Renal cortex interstitium (tissue), 11 donors: ENCODE measurements around the gene PROS1. TPM values are rescaled to one million over a fixed set of nuclear protein-coding genes. Genes with fewer than 3 reads are reported as not detected.
"Not testable (repeated sequence)": the region's sequence is repeated elsewhere in the genome, so short reads cannot be mapped to it uniquely, and the experiment has no call there.

Source experiments
- DNase-seq, 11 donors: peaks; one replicate each; pipeline ENCODE4 v3.0.0-alpha.2; 2013; ENCODE audit warnings: low read depth in 9 of 11, low spot score in 4 of 11; ENCODE audit errors: extremely low read depth in 1 of 11
- polyA plus RNA-seq, 3 donors: library from polyadenylated mRNA; unstranded; fragments of 120-200 nt; gene quantifications; one replicate each; pipeline ENCODE4 v1.2.1, GENCODE V29; 2013; ENCODE audit not compliant: insufficient read length in 3 of 3

Gene PROS1
- polyA plus RNA-seq, 3 donors: 37.3 to 46.7 (median 41.7) TPM

DNA sequence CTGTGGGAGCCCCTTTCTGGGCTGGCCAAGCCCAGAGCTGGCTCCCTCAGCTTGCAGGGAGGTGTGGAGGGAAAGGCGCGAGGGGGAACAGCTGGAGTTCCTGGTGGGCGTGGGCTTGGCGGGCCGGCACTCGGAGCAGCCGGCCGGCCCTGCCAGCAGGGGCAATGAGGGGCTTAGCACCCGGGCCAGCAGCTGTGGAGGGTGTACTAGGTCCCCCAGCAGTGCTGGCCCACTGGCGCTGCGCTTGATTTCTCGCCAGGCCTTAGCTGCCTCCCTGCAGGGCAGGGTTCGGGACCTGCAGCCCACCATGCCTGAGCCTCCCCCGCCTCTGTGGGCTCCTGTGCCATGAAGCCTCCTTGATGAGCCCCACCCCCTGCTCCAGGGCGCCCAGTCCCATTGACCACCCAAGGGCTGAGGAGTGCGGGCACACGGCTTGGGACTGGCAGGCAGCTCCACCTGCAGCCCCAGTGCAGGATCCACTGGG lies 56.1 kb downstream of the PROS1 start:
- not testable (repeated sequence) for DNase-seq

DNA sequence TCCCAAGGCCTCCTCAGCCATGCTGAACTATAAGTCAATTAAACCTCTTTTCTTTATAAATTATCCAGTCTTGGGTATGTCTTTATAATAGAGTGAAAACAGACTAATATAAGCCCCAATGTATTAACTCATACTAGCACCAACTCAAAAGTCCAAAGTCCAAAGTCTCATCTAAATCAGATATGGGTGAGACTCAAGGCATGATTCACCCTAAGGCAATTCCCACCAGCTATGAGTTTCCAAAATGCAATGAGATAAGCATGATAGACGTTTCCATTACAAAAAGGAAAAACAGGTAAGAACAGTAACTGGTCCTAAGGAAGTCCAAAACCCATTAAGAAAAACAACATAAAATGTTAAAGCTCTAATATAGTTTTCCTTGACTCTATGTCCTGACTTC lies 60.1 kb downstream of the PROS1 start:
- DNase-seq: not testable (repeated sequence)

DNA sequence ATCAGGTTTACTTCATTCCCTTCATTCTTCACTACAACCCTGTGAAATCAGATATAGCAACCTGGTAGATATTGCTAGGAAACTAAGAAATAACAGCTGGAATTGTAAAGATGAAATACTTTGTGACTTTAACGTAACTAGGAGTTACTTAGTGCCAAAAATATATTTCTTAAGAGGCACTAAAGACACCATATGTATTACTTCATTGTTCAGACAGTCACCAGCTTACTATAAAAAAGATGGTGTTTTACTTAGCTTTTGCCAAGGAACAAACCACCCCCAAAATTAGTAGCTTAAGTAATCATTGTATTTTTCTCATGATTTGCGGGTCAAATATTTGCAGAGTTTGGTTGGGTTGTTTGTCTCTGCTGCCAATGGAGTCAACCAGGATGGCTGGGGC lies 62.5 kb downstream of the PROS1 start:
- DNase-seq: no peak

DNA sequence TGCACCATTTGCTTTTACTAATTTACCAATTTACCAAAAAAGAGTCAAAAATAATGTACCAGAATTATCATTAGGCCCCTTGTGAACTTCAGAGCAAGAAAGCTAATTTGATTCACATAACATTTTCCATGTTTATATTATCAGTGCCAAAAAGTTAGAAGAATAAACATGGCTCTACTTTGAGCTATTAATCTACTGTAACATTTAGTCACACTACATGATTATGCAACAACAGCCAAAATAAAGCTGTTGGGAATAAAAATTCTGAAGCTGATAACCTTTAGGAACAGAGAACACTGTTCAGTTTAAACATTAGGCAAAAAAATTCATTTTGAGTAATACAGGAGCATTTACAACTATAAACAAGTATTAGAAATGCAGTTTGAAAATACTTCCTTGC lies 63.6 kb downstream of the PROS1 start:
- no peak for DNase-seq

DNA sequence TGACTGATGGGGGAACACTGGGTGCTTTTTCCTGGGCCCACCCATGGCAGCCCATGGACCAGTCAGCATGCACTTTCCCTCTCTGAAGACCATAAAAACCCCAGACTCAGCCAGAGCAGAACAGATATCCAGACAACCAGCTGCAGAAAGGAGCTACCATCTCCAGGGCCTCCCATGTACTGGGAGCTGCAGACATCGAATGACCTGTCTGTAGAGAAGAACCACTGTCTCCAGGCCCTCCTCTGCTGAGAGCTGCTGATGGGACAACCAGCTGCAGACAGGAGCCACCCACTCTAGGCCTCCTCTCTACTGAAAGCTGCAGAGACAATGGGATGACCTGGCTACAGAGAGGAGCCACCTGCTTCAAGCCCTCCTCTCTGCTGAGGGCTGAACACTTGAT lies 66.6 kb downstream of the PROS1 start:
- DNase-seq: no peak

DNA sequence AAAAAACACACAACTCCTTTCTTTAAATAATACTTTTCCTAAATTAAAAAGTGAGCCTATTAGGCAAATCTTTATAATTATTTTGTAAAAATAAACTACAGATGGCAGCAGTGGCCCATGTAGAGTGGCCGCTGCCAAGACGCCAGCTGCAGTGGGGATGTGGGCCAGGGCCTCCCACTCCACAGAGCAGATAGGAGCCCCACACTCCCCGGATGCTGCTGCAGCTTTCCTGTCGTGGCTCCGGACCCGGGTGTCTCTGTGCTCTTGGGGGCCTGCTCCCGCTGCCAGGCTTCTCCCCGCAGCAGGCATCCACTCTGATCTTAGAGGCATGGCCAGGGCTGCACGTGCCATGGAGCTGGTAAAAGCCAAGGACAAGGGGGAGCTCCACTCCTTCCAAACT lies 67.5 kb downstream of the PROS1 start:
- no peak for DNase-seq

DNA sequence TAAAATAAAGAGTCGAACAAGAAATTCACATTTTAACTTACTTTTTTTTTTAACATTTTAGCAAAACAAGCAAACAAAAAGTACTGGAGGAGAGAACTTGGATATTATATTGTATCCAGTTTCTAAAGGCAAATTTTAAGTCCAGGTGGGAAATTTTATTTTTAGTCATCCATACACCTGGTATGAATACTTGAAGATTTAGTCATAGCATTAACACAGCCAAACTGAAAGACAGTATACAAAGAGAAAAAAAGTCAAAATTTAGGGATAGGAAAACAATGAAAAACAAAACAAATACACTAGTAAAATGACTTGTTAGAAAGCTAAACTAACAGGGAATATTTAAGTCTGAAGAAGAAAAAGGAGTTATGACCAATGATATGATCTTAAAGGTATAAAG lies 69.1 kb downstream of the PROS1 start:
- no peak for DNase-seq

DNA sequence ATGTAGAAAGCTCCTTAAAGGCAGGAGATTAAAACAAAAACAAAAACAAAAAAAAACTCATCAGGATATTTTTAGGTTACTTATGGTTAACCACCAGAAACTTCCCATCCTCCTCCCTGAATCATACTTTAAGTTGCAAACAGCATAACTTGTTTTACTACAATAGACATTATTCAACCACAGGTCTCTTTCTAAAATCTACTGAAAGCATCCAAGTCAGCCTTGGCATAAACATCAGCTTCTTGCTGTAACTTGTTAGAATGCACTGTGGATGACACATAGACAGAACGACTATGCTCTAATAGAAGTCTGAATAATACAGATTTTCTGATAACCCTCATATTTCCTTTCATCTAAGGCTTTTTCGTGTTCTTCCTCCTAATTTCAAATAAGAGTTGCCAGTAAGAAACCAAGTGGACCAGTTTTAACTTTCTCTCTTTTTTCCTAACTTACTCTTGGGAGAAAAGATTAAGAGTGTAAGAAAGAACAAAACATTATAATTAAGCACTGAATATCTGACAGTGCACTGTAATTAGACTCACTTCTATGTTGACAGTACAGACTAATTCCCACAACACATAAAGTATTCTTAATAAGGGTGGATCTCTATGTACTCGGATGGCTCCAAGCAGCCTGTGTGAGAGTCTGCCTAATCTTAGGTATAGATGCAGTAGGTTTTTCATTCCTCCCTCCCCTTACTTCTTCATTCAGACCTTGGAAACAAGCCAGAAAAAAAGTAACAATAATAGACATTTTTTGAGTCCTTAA lies 95.3 kb downstream of the PROS1 start:
- not testable (repeated sequence) for DNase-seq

DNA sequence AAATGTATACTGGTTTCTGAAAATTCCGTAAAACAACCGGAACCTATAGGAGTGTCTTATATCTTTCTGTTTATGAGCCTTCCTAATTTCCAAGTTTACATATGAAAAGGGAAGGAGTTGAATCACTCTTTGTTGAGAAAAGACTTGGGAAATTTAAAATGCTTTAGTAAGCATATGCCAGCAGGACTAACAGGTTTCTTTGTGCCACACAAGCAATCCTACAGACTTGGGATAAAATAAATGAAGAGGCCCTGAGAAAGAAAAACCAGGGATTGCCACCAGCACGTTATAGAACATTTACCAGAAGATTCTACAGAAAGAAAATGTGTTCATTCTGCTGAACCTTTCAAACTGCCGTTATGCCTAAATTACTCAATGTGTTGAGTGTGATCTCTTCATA lies 96.3 kb downstream of the PROS1 start:
- DNase-seq: not testable (repeated sequence)

DNA sequence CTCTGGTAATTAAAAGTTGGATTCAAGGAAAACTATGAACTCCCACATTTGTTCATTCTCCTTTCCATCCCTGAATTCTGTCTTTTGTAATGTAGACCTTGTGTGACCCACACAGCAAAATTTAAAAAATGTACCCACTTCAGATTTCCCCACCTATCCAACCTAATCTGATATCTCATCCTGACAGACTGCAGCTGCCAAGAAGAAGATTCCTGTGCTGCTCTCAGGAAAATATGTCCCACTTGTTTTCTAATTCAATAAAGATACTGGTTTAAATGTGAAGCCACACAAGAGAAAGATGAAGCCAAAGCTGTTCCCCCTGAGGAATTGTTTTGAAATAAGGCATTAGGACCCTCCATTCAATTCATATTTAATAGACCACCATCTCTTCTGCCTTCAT lies 100.3 kb downstream of the PROS1 start:
- not testable (repeated sequence) for DNase-seq

DNA sequence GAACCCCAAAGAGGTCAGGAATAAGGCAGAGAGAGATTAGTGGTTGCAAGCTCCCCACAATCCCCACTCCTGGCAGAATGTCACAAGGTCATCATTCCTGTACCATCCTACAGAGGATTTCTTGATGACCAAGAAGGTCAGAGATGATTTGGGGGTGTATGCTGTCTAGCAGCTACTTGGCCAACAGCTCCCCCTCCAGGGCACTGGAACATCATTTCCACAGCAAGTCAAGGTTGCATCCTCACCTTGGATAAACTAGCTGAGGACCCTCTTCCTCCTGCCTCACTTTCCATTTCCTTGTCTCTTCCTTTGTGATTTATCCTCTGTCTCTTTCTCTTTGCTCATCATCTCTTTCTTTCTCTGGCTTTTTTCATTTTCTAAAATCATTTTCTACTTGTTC lies 106.3 kb downstream of the PROS1 start:
- no peak for DNase-seq

DNA sequence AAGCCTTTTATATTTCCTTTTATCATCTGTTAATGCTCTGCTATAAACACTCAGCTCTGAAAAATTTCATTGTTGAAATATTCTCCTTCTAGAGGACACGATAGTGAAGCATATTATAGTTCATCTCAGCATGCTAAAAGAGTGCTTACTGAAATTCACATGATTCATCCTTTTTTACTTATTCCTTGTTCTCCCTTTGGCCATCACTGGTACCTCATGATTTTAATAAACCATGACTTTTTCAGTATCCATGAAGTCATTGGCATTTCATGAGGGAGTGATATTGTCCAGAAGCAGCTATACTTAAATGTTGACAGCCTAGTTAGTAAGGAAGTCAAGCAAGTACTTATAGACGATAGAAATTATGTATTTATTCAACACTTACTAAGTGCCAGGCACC lies 112.7 kb downstream of the PROS1 start:
- DNase-seq: no peak

DNA sequence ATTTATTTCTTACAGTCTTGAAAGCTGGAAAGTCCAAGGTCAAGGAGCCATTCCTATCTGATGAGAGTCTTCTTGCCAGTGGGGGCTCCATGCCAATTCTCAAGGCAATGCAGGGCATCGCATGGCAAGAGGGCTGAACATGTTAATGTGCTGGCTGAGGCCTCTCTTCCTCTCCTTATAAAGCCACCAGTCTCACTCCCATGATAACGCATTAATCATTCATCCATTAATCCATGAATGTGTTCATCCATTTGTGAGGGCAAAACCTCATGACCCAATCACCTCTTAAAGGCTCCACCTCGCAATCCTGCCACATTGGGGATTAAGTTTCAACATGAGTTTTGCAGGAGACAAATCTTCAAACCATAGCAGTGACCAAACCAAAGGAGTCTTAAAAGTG lies 118.3 kb downstream of the PROS1 start:
- DNase-seq: no peak

DNA sequence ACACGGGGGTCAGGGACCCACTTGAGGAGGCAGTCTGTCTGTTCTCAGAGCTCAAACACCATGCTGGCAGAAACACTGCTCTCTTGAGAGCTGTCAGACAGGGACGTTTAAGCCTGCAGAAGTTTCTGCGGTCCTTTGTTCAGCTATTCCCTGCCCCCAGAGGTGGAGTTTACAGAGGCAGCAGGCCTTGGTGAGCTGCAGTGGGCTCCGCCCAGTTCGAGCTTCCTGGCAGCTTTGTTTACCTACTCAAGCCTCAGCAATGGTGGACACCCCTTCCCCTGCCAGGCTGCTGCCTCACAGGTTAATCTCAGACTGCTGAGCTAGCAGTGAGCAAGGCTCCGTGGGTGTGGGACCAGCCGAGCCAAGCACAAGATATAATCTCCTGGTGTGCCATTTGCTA lies 121.5 kb downstream of the PROS1 start:
- not testable (repeated sequence) for DNase-seq

DNA sequence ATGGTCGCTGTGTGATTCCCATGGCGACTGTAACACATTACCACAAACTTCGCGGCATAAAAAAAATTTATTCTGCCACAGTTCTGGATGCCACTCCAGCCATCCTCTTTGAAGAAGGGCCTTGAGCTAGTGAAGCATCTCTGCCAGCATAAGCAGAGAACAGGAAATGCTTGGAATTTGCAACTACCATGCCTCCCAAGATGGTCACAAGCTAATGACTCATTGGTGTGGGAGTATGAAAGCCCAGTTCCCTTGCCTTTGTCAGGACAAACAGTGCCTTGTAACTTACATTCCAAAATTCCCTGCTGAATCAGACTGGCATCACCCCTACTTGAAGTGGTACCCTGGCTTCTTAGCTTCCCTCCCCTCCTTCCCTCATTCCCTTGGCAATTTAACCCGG lies 129.7 kb downstream of the PROS1 start:
- no peak for DNase-seq

DNA sequence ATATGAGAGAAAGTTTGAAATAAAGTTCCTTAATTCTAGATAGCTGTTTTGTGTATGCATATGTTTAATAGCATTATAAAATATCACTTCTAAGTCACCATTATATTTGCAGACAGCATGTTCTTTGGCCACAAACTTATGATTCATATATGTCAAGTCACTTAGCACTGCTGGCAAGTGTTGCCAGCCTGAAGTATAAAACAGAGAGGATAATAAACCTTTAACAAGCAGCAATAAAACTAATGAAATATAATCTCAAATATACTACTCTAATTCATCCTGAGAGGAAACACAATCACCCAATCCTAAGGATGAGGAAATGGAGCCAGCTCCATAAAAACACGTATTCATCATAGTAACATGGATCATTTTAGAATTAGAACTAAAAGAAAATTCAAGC lies 134.5 kb downstream of the PROS1 start:
- not testable (repeated sequence) for DNase-seq

Other genes starting within 250 kb of the PROS1 start
- 10 to 100 TPM; 17.3 to 19.8 (median 18.5) TPM for gene ARL13B, start 6.3 kb upstream of the PROS1 start, polyA plus RNA-seq
- under 1 TPM in 2 of 3 donors, not detected in 1; 0.29 to 0.35 TPM for gene STX19, start 54.7 kb upstream of the PROS1 start, polyA plus RNA-seq
- gene DHFR2, start 89.0 kb upstream of the PROS1 start, polyA plus RNA-seq: 10 to 100 TPM in 2 of 3 donors, 1 to 10 TPM in 1; 9.6 to 11.1 (median 10.4) TPM
- 10 to 100 TPM; 10.9 to 14.8 (median 12.5) TPM for gene NSUN3, start 89.2 kb upstream of the PROS1 start, polyA plus RNA-seq